ENCODE measurements around the gene MS4A2.

MS4A2 gene

DNA sequence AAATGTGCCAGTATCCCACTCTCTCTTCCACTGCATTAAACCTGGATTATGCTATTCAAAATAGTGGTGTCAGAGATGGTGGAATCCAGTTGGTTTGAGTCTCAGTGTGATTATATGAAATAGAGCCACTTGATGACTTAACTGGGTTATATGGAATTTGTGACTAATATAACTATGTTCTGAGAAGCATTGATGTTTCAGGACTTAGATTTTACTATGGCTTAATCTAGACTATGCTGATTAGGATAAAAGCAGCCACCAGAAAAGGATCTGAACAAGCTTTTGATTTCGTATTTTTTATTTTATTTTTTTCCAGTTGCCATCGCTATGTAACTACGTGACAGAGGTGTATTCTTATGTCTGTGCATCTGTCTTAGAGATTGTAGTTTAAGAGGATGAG, 55.3 kb downstream of the MS4A2 start:
- DNase-seq (ENCODE audit: low read depth, low spot score): no peak
- no peak overlapping the region for H3K27ac ChIP-seq

DNA sequence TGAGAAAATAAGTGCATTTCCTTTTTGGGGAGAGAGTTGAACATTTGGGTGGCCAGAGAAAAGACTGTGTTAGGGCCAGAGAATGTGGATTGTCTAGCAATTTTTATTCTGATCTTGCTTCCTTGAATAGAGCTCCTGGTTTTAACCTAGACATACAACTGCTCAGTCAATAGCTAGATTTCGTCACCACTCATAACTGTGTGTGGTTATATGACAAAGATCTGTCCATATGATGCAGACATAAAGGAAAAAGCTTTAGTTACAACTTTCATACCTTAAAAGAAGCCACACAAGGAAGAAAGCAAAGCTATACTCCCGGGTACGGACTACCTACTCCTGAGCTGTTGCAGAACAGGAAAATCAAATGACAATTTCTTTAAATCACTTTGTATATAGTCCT, 57.2 kb downstream of the MS4A2 start:
- no peak for DNase-seq (ENCODE audit: low read depth, low spot score)
- H3K27ac ChIP-seq: no peak overlapping the region
